ENCODE data around the gene DDX3X. TPM values are rescaled to one million over a fixed set of nuclear protein-coding genes. Genes with fewer than 3 reads are reported as not detected.

The DDX3X gene
- total and polyA plus RNA-seq, 9 of the 15 experiments (the other 6 are each of a cell fraction or from before 2014, with no cell fraction given) = 51.3 to 232 (median 138) TPM

GRCh38 chrX:41333744-41334362 is at the start of gene DDX3X (continued):
- TF ChIP-seq, protein P1, sequence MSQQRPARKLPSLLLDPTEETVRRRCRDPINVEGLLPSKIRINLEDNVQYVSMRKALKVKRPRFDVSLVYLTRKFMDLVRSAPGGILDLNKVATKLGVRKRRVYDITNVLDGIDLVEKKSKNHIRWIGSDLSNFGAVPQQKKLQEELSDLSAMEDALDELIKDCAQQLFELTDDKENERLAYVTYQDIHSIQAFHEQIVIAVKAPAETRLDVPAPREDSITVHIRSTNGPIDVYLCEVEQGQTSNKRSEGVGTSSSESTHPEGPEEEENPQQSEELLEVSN (IDR thresholded peaks at IDR 0.05; ENCODE audit: borderline replicate concordance in 1 of 2, extremely low read depth in 1 of 2, insufficient read depth in 1 of 2, insufficient read length in 1 of 2, low read depth in 1 of 2, low read length in 1 of 2, poor library complexity in 1 of 2, severe bottlenecking in 1 of 2) = no peak
- TF ChIP-seq, protein P2, sequence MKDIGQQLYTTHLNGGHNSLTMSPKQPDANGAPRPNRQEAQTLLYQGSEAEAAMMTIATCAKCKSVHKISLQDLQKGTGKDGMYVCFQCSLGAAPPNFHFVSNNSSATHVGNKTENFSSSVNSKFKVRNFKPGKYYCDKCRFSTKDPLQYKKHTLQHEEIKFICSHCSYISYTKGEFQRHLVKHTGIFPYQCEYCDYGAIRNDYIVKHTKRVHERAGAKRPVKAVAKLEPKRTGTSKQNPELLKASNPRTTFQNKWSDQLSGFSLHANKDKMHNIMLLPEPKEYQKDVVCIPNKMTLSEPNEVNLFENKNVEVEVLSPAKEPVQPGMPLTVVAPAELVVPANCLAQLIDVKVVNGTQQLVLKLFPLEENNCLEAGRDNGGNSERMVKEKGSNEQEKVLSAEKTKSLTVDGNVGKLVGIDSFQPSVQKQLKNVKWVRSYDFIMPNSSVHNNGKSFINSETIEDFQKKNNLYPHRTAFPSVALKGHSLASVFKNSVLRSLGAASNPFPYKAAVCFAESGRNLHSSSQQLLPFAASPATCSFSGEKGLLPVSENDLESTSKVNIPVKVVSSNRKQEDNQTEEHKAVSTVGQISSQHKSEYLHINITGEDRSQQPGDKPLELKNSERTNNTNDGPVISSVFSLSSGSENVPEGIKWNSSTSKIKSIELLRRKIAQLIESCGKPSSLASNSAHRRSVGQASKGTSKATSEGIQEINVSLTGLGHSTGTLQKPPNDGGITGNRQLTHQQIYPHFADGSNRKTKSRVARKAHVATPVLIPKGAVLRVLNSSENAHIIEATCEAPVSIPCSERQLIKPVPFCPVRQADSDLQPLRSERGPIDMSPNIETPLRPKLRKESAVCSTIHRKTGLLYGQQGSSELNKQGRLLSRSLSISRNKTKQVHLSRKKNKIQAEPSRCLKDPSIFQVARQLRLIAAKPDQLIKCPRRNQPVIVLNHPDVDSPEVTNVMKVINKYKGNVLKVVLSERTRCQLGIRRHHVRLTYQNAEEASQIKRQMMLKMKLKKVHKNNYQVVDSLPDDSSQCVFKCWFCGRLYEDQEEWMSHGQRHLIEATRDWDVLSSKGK (CRISPR knock-in tag; IDR thresholded peaks at IDR 0.05) = no peak
- TF ChIP-seq TCF7L2 (IDR thresholded peaks at IDR 0.05; ENCODE audit: low read depth, low read length) = no peak
- TF ChIP-seq, protein P3, sequence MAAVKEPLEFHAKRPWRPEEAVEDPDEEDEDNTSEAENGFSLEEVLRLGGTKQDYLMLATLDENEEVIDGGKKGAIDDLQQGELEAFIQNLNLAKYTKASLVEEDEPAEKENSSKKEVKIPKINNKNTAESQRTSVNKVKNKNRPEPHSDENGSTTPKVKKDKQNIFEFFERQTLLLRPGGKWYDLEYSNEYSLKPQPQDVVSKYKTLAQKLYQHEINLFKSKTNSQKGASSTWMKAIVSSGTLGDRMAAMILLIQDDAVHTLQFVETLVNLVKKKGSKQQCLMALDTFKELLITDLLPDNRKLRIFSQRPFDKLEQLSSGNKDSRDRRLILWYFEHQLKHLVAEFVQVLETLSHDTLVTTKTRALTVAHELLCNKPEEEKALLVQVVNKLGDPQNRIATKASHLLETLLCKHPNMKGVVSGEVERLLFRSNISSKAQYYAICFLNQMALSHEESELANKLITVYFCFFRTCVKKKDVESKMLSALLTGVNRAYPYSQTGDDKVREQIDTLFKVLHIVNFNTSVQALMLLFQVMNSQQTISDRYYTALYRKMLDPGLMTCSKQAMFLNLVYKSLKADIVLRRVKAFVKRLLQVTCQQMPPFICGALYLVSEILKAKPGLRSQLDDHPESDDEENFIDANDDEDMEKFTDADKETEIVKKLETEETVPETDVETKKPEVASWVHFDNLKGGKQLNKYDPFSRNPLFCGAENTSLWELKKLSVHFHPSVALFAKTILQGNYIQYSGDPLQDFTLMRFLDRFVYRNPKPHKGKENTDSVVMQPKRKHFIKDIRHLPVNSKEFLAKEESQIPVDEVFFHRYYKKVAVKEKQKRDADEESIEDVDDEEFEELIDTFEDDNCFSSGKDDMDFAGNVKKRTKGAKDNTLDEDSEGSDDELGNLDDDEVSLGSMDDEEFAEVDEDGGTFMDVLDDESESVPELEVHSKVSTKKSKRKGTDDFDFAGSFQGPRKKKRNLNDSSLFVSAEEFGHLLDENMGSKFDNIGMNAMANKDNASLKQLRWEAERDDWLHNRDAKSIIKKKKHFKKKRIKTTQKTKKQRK (IDR thresholded peaks at IDR 0.05; ENCODE audit: borderline replicate concordance, low read depth, low read length) = no peak
- no peak for TF ChIP-seq ZNF583 (CRISPR knock-in tag; IDR thresholded peaks at IDR 0.05)
- no peak for TF ChIP-seq TRIM24 (IDR thresholded peaks at IDR 0.05)
- no peak for TF ChIP-seq FOXP4 (CRISPR knock-in tag; IDR thresholded peaks at IDR 0.05; ENCODE audit: borderline replicate concordance)
- no peak for TF ChIP-seq EWSR1 (IDR thresholded peaks at IDR 0.05; ENCODE audit: borderline replicate concordance, low read depth, partially characterized antibody)
- no peak for TF ChIP-seq SRSF3 (IDR thresholded peaks at IDR 0.05; ENCODE audit: insufficient read depth, low read length)
- no peak for TF ChIP-seq RBM15 (IDR thresholded peaks at IDR 0.05; ENCODE audit: insufficient read depth, low read length)
- no peak for TF ChIP-seq TARDBP (IDR thresholded peaks at IDR 0.05)
- no peak for TF ChIP-seq CREBBP (IDR thresholded peaks at IDR 0.05; ENCODE audit: low read depth, low read length)
- no peak for TF ChIP-seq ATF1 (CRISPR knock-in tag; IDR thresholded peaks at IDR 0.05)
- peak; percentile 93 for TF ChIP-seq ATF1 (tag; IDR thresholded peaks at IDR 0.05)
- TF ChIP-seq, protein P4, sequence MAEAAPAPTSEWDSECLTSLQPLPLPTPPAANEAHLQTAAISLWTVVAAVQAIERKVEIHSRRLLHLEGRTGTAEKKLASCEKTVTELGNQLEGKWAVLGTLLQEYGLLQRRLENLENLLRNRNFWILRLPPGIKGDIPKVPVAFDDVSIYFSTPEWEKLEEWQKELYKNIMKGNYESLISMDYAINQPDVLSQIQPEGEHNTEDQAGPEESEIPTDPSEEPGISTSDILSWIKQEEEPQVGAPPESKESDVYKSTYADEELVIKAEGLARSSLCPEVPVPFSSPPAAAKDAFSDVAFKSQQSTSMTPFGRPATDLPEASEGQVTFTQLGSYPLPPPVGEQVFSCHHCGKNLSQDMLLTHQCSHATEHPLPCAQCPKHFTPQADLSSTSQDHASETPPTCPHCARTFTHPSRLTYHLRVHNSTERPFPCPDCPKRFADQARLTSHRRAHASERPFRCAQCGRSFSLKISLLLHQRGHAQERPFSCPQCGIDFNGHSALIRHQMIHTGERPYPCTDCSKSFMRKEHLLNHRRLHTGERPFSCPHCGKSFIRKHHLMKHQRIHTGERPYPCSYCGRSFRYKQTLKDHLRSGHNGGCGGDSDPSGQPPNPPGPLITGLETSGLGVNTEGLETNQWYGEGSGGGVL (CRISPR knock-in tag; IDR thresholded peaks at IDR 0.05) = no peak
- TF ChIP-seq NFATC3 (IDR thresholded peaks at IDR 0.05) = no peak
